Measurements from ENCODE around the gene PLA2G3.

Gene PLA2G3

GRCh38 chr22:31148488-31148887, 8.2 kb upstream of the PLA2G3 start:
- no peak overlapping the region for H3K4me3 ChIP-seq (ENCODE audit: low read depth, low read length)
- TF ChIP-seq CTCF (IDR thresholded peaks at IDR 0.05; ENCODE audit: borderline replicate concordance, insufficient read depth, low read depth, low read length): no peak

DNA sequence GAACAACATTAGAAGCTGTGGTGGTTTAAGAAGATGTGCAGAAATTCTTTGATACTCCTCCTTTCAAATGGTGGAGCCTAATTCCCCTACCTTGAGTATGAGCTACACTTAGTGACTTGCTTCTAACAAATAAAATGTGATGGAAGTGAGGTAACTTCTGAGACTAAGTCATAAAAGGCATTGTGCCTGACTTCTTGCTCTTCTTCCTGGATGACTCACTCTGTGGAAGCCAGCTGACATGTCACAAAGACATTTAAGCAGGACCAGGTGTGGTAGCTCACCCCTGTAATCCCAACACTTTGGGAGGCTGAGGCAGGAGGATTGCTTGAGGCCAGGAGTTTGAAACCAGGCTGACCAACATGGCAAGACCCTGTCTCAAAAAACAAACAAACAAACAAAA, 3.9 kb upstream of the PLA2G3 start:
- H3K4me3 ChIP-seq (ENCODE audit: low read depth, low read length): no peak overlapping the region
- no peak for TF ChIP-seq CTCF (IDR thresholded peaks at IDR 0.05; ENCODE audit: borderline replicate concordance, insufficient read depth, low read depth, low read length)

GRCh38 chr22:31143537-31143936, 3.2 kb upstream of the PLA2G3 start:
- TF ChIP-seq CTCF (IDR thresholded peaks at IDR 0.05; ENCODE audit: borderline replicate concordance, insufficient read depth, low read depth, low read length): no peak
- H3K4me3 ChIP-seq (ENCODE audit: low read depth, low read length): no peak overlapping the region

DNA sequence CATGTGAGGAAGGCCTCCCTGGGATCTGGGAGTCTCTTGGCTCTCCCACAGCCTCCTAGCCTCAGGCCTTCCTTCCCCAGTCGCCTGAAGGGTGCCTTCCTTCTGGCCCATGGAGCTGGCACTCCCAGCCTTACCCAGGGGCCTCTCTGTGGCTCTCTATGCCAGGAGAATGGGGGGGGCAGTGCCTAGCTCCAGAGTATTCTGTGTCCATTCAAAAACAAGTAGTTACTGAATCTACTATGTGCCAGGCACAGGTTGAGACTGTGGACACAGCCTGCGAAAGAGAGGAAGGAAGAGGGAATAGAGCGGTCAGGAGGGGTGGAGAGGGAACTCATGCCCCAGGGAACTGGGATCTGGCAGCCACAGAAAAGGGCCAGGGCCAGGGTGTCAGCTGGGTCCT, 2.7 kb upstream of the PLA2G3 start:
- TF ChIP-seq CTCF (IDR thresholded peaks at IDR 0.05; ENCODE audit: borderline replicate concordance, insufficient read depth, low read depth, low read length): no peak
- no peak overlapping the region for H3K4me3 ChIP-seq (ENCODE audit: low read depth, low read length)

- TF ChIP-seq CTCF (IDR thresholded peaks at IDR 0.05; ENCODE audit: borderline replicate concordance, insufficient read depth, low read depth, low read length): no peak
- no peak overlapping the region for H3K4me3 ChIP-seq (ENCODE audit: low read depth, low read length)
Measured at GRCh38 chr22:31142285-31142684, 2.0 kb upstream of the PLA2G3 start.

GRCh38 chr22:31141551-31141950, 1.2 kb upstream of the PLA2G3 start:
- no peak for TF ChIP-seq CTCF (IDR thresholded peaks at IDR 0.05; ENCODE audit: borderline replicate concordance, insufficient read depth, low read depth, low read length)
- no peak overlapping the region for H3K4me3 ChIP-seq (ENCODE audit: low read depth, low read length)

DNA sequence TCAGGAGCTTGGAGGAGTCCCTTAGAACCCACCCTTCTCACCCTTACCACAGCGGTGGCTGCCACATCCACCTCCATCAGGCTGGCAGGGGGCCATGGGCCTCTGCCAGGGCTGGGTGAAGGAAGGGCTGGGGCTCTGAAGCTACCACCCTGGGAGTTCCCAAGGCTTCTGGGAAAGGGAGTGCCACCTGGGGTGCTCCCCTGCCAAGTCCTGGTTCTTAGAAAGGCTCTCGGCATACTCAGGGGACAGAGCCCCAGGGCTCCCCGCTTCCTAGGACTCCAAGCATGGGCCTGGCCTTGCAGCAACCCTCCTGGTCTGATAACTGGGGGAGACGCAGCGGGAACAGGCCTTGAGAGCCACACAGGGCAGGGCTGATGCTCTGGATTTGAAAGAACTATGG, 438 bp upstream of the PLA2G3 start:
- no peak for TF ChIP-seq CTCF (IDR thresholded peaks at IDR 0.05; ENCODE audit: borderline replicate concordance, insufficient read depth, low read depth, low read length)
- H3K4me3 ChIP-seq (ENCODE audit: low read depth, low read length): no peak overlapping the region

All from GM12875 (cell line).